Measurements from ENCODE around the gene STX8.

Gene STX8

DNA sequence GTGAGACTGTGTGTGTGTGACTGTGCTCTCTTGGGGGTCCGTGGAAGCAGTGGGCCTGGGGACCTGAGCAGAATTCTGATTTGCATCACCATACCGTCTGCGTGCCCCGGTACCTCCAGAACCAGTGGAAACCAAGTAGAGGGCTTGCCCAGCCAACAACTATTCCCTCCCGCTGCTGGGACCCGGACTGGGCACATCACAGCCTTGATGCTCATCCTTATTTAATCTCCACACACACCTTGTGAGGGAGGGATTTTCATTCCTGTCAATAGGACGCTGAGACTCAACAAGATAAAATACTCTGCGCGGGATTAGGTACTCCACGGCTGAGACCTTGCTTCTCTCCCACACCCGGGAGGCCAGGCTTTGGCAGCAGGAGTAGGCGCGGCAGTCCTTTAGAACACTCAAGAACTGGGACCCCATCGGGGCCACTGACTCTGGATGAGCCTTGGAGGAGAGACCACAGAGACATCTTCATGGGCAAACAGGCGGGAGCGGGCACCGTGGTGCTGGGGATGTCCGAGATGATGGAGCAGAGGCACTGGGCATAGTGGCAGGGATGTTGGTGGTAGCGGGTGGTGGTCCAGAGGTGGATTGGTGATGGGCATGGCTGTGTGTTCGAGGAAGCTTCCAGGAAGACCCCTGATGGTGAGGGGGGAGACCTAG, 346.3 kb downstream of the STX8 start:
- TF ChIP-seq, protein P1, sequence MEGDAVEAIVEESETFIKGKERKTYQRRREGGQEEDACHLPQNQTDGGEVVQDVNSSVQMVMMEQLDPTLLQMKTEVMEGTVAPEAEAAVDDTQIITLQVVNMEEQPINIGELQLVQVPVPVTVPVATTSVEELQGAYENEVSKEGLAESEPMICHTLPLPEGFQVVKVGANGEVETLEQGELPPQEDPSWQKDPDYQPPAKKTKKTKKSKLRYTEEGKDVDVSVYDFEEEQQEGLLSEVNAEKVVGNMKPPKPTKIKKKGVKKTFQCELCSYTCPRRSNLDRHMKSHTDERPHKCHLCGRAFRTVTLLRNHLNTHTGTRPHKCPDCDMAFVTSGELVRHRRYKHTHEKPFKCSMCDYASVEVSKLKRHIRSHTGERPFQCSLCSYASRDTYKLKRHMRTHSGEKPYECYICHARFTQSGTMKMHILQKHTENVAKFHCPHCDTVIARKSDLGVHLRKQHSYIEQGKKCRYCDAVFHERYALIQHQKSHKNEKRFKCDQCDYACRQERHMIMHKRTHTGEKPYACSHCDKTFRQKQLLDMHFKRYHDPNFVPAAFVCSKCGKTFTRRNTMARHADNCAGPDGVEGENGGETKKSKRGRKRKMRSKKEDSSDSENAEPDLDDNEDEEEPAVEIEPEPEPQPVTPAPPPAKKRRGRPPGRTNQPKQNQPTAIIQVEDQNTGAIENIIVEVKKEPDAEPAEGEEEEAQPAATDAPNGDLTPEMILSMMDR (IDR thresholded peaks at IDR 0.05): no peak

DNA sequence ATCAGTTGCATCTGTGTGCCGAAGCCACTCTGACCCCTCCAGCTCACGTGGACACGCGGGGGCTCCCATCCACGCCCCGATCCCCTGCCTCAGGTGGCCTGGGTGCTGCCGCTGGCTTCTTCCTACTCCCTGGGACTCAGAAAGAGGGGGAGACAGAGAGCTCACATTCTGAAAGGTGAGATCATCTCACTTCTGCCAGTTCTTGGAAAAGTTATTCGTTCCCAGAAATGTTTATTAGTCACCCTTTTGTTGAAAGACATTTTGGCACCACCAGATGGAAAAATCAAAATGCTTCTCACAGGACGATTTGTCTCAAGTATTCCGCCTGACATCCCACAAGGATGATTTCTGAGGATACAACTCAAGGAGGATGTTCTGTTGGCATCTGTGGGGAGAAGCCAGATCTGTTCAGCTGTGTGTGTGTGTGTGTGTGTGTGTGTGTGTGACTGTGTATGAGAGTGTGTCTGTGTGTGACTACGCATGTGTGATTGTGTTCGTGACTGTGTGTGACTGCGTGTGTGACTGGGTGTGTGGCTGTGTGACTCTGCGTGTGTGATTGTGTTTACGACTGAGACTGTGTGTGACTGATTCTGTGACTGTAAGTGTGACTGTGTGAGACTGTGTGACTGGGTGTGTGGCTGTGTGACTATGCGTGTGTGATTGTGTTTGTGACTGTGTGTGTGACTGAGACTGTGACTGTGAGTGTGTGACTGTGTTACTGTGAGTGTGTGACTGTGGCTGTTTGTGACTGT, 347.0 kb downstream of the STX8 start:
- TF ChIP-seq, protein P1 (IDR thresholded peaks at IDR 0.05): no peak

DNA sequence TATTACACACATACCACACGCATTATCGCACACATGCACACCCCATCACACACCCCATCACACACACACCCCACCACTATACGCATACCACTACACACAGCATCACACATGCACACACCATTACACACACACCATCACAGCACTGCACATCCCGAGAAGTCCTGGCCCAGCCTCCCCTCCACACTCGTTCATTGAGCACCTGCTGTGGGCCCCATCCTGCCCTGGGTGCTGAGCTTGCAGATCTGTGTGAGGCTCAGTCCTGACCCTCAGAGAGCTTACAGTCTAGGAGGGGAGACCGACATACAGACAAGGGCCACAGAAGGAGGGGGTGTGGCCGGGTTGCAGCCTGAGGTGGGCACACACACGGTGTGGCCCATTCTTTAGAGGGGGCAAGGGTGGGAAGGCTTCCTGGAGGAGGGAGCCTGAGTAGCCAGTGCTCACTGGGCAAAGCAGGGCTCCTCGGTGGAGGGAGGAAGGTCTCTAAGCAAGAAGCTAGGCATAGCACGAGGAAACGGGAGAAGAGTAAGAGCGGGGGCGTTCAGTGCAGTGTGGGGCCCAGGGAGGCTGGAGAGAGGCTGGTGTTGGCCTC, 347.7 kb downstream of the STX8 start:
- TF ChIP-seq, protein P1 (IDR thresholded peaks at IDR 0.05): no peak

DNA sequence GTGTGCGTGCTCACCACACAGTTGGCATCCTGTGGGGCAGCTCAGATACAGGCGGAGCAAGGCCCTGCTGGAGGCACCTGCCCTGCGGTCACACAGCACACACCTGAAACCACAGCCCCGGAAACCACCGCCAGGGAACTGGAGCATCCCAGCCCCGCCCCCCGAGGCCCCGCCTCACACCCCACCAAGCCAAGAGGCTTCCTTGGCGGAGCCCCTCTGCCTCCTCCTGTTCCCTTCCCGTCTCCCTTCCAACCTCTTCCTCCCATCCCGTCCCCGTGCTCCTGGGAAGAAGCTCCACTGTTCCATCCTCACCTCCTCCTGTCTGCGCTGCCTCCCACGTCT, 348.9 kb downstream of the STX8 start:
- TF ChIP-seq, protein P1 (IDR thresholded peaks at IDR 0.05): no peak

DNA sequence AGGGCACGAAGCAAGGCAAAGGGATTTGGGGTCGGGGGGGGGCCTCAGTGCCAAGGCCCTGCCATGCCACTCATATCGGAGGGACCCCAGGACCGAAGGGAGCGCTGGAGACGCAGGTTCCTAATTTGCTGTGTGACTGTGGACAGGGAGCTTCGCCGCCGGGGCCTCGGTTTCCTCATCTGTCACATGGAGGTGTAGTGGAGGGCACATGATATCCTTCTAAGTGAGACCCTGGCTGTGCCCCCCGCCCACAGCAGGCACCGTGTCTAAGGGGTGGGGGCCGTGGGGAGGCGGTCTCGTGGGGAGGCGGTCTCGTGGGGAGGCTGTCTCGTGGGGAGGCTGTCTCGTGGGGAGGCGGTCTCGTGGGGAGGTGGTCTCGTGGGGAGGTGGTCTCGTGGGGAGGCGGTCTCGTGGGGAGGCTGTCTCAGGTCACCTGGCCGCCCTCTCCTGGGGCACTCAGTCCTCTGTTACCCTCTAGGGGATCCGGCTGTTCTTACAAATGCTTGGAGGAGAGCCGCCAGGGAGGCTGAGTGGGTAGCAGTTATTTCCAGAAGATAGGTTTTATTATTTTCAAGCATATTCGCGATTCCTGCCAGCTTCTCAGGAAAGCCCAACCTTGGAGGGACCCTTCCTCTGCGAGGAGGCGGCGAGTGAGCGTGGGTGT, 349.4 kb downstream of the STX8 start:
- TF ChIP-seq, protein P1 (IDR thresholded peaks at IDR 0.05): no peak

DNA sequence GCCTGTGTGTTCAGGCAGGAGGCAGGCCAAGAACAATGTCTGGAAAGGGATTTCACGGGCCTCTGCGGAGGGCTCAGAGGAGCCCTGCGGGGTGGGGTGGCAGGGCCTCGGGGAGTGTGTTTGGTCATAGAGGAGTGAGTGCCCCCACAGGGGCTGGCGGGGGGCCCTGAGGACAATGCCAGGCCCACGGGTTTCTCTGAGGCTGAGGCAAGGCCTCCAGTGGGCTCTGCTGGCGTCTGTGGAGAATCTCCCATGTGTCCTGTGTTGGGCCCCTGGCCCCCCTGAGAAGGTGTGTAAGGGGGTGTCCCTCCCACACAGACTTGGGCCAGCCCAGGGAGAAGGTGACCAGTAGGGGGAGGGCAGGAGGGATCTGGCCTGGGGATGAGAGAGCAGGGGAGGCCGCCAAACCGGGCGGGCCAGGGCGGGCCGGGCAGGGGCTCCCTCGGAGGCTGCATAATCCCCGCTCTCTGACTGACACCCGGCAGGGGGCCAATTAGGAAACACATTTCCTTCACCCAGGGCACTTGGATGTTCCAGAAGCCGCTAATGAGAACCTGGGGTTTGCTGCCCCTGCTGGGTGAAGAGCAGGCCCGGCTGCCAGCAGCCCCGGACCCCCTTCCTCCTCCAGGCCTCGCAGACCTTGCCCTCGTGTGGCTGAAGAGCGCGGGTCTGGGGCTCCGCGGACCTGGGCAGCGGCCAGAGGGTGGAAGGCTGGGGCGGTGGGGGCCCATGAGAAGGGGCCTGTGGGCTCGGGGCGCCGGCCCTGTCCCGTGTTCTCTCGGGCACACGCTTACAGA, 350.1 kb downstream of the STX8 start:
- TF ChIP-seq, protein P1 (IDR thresholded peaks at IDR 0.05): no peak

DNA sequence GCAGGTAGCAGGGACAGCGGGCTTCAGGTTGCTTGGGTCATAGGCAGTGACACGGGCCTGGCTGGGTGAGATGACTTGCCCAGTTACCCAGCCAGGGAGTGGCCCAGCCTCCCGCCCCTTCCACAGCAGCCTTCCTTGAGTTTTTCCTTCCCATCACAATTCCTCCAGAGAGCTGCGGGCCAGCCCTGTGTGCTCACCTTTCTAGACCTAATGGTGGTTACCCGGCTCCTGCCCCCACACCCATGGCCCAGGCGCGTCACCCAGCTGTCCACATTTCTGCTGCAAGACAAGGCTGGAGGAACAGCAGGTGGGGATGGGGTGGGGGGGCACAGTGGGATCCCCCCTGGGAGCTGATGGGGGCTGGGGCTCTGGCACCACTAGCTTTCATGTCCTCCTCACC, 351.1 kb downstream of the STX8 start:
- TF ChIP-seq, protein P1 (IDR thresholded peaks at IDR 0.05): no peak
